Measurements from ENCODE around the gene BCAS1. TPM values are rescaled to one million over a fixed set of nuclear protein-coding genes. Genes with fewer than 3 reads are reported as not detected.

Gene BCAS1
- polyA plus RNA-seq, 1 of the 3 experiments (the other 2 are of a cell fraction) = not detected

DNA sequence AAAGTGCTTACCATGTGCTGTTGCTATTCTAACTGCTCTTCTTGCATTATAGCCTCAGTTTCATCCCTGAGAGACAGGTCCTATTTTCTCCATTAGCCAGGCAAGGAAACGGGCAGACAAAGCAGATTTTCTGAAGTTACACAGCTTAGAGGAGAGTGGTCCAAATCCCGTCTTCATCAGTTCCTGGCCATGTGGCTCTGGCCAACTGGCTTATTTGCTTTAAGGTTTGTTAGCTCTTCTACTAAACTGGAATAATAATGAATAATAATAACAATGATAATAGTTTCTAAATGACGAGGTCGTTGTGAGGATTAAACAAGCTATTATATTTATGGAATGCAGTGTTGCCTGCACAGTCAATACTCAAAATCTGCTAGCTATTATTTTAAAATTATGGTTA is 35.8 kb upstream of the BCAS1 start (continued):
- TF ChIP-seq, protein P1, sequence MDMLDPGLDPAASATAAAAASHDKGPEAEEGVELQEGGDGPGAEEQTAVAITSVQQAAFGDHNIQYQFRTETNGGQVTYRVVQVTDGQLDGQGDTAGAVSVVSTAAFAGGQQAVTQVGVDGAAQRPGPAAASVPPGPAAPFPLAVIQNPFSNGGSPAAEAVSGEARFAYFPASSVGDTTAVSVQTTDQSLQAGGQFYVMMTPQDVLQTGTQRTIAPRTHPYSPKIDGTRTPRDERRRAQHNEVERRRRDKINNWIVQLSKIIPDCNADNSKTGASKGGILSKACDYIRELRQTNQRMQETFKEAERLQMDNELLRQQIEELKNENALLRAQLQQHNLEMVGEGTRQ (IDR thresholded peaks at IDR 0.05; ENCODE audit: borderline replicate concordance, low read depth, low read length) = no peak
- no peak for TF ChIP-seq FOXM1 (IDR thresholded peaks at IDR 0.05; ENCODE audit: low read depth)
- no peak for TF ChIP-seq NFIC (IDR thresholded peaks at IDR 0.05; ENCODE audit: borderline replicate concordance)

DNA sequence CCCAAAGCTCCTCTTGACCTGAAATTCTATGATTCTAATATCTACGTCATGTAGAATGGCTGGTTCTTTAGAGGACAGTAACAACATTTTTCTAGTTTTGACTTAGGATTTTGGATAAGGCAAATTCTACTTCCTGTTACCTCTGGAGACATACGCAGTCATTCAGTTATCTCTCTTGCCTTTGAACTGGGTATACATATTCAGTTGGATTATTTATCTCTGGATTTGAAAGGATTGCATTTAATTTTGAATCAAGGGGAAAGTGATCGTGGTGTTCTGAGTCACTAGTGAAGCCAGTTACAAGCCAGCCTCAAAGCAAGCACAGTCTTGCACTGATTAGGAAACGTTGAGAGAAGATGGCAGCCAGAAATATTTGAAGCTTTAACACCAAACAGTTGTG is 35.3 kb upstream of the BCAS1 start:
- Histone ChIP-seq H3K4me3 (ENCODE audit: low read depth in 2 of 2, low read length in 1 of 2) (no peak overlapping the region), H3K27ac (ENCODE audit: low read depth in 2 of 2, low read length in 1 of 2) (no peak overlapping the region), H3K79me2 (ENCODE audit: insufficient read depth) (no peaks in the 10 kb centered on the region), H3K27me3 (ENCODE audit: insufficient read depth) (no peaks in the 10 kb centered on the region), H3K4me2 (no peak overlapping the region), H3F3A (replicated peaks; ENCODE audit: insufficient read depth) (no peaks in the 10 kb centered on the region), H3K4me1 (ENCODE audit: control insufficient read depth in 1 of 2, insufficient read depth in 2 of 2, low read depth in 1 of 2, low read length in 1 of 2) (no peaks in the 10 kb centered on the region), H4K20me1 (ENCODE audit: insufficient read depth) (no peaks in the 10 kb centered on the region), H3K9me3 (no peaks in the 10 kb centered on the region), H3K36me3 (replicated peaks in 1 of 2; ENCODE audit: control insufficient read depth in 1 of 2, insufficient read depth in 2 of 2, low read length in 1 of 2) (no peaks in the 10 kb centered on the region), H3K9me2 (no peaks in the 10 kb centered on the region), H2AFZ (ENCODE audit: low read depth) (no peak overlapping the region), H3K9ac (no peak overlapping the region)
- POLR2A ChIA-PET = no interaction called here
- DNase-seq = no peak
- CTCF ChIA-PET = interaction anchor here (0.7 to 23.8 kb wide), 5 partner anchors 12 to 544 kb away, joined by 3 to 499 read pairs (median 7); partner anchors contain the start of gene PFDN4
- TF ChIP-seq FOXM1 (IDR thresholded peaks at IDR 0.05; ENCODE audit: low read depth) (no peak), RCOR1 (IDR thresholded peaks at IDR 0.05; ENCODE audit: low read length) (no peak), MEF2A (IDR thresholded peaks at IDR 0.05; ENCODE audit: borderline replicate concordance, low read depth) (no peak), SMC3 (IDR thresholded peaks at IDR 0.05; ENCODE audit: low read depth, low read length) (no peak), GABPA (IDR thresholded peaks at IDR 0.05; ENCODE audit: low read depth) (no peak), NRF1 (IDR thresholded peaks at IDR 0.05; ENCODE audit: low read depth, low read length) (no peak), TCF12 (IDR thresholded peaks at IDR 0.05) (no peak), NFIC (IDR thresholded peaks at IDR 0.05; ENCODE audit: borderline replicate concordance) (no peak), CHD2 (IDR thresholded peaks at IDR 0.05; ENCODE audit: low read length, partially characterized antibody) (no peak)
- WGBS (ENCODE audit: low lambda C conversion rate) = 63% methylated on average over 4 of the region's 4 CpGs

DNA sequence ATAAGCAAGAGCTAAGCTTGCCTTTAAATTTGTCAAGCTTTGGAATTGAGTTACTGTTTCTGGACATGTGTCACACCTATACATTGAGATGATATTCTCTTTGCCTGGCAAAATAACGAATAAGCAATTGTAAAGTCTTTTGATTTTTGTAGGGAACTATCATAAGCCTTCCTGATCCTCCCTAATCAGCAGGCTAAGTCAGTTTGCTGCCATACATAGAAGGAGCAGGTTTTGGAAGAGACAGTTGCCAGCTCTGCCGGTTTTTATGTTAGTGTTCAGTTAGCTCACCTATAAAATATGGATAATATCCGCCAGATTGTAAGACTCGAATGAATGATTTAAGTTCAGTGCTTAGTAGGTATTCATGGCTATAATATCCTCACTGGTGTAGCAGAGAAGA is 34.4 kb upstream of the BCAS1 start:
- DNase-seq = no peak
- ChIA-PET CTCF (interaction anchor here (1.1 to 23.8 kb wide), 6 partner anchors 10 to 545 kb away, joined by 3 to 499 read pairs (median 11); partner anchors contain the start of gene PFDN4), POLR2A (no interaction called here)
- H3K4me1 ChIP-seq (ENCODE audit: control insufficient read depth in 1 of 2, insufficient read depth in 2 of 2, low read depth in 1 of 2, low read length in 1 of 2) = no peaks in the 10 kb centered on the region
- H4K20me1 ChIP-seq (ENCODE audit: insufficient read depth) = no peaks in the 10 kb centered on the region
- no peak overlapping the region for H3K27ac ChIP-seq (ENCODE audit: low read depth in 2 of 2, low read length in 1 of 2)
- H3K36me3 ChIP-seq (replicated peaks in 1 of 2; ENCODE audit: control insufficient read depth in 1 of 2, insufficient read depth in 2 of 2, low read length in 1 of 2) = no peaks in the 10 kb centered on the region
- no peak overlapping the region for H3K9ac ChIP-seq
- no peaks in the 10 kb centered on the region for H3K9me3 ChIP-seq
- H3K4me2 ChIP-seq = no peak overlapping the region
- WGBS (ENCODE audit: low lambda C conversion rate) = 85% methylated on average over 4 of the region's 4 CpGs
- H2AFZ ChIP-seq (ENCODE audit: low read depth) = no peak overlapping the region
- no peaks in the 10 kb centered on the region for H3K9me2 ChIP-seq
- H3K79me2 ChIP-seq (ENCODE audit: insufficient read depth) = no peaks in the 10 kb centered on the region
- no peak overlapping the region for H3K4me3 ChIP-seq (ENCODE audit: low read depth in 2 of 2, low read length in 1 of 2)
- no peaks in the 10 kb centered on the region for H3F3A ChIP-seq (replicated peaks; ENCODE audit: insufficient read depth)
- no peaks in the 10 kb centered on the region for H3K27me3 ChIP-seq (ENCODE audit: insufficient read depth)
- TF ChIP-seq SMC3 (IDR thresholded peaks at IDR 0.05; ENCODE audit: low read depth, low read length) (no peak), ELF1 (IDR thresholded peaks at IDR 0.05) (no peak), FOSL2 (IDR thresholded peaks at IDR 0.05; ENCODE audit: borderline replicate concordance, low read depth) (no peak), POLR2AphosphoS5 (IDR thresholded peaks at IDR 0.05; ENCODE audit: low read depth, low read length) (no peak), CHD2 (IDR thresholded peaks at IDR 0.05; ENCODE audit: low read length, partially characterized antibody) (no peak), TAF1 (IDR thresholded peaks at IDR 0.05; ENCODE audit: borderline replicate concordance, low read depth, low read length) (no peak), RAD21 (IDR thresholded peaks at IDR 0.05; ENCODE audit: low read length) (no peak)
- TF ChIP-seq, protein P2, sequence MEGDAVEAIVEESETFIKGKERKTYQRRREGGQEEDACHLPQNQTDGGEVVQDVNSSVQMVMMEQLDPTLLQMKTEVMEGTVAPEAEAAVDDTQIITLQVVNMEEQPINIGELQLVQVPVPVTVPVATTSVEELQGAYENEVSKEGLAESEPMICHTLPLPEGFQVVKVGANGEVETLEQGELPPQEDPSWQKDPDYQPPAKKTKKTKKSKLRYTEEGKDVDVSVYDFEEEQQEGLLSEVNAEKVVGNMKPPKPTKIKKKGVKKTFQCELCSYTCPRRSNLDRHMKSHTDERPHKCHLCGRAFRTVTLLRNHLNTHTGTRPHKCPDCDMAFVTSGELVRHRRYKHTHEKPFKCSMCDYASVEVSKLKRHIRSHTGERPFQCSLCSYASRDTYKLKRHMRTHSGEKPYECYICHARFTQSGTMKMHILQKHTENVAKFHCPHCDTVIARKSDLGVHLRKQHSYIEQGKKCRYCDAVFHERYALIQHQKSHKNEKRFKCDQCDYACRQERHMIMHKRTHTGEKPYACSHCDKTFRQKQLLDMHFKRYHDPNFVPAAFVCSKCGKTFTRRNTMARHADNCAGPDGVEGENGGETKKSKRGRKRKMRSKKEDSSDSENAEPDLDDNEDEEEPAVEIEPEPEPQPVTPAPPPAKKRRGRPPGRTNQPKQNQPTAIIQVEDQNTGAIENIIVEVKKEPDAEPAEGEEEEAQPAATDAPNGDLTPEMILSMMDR (IDR thresholded peaks at IDR 0.05) = no peak
- TF ChIP-seq, protein P3, sequence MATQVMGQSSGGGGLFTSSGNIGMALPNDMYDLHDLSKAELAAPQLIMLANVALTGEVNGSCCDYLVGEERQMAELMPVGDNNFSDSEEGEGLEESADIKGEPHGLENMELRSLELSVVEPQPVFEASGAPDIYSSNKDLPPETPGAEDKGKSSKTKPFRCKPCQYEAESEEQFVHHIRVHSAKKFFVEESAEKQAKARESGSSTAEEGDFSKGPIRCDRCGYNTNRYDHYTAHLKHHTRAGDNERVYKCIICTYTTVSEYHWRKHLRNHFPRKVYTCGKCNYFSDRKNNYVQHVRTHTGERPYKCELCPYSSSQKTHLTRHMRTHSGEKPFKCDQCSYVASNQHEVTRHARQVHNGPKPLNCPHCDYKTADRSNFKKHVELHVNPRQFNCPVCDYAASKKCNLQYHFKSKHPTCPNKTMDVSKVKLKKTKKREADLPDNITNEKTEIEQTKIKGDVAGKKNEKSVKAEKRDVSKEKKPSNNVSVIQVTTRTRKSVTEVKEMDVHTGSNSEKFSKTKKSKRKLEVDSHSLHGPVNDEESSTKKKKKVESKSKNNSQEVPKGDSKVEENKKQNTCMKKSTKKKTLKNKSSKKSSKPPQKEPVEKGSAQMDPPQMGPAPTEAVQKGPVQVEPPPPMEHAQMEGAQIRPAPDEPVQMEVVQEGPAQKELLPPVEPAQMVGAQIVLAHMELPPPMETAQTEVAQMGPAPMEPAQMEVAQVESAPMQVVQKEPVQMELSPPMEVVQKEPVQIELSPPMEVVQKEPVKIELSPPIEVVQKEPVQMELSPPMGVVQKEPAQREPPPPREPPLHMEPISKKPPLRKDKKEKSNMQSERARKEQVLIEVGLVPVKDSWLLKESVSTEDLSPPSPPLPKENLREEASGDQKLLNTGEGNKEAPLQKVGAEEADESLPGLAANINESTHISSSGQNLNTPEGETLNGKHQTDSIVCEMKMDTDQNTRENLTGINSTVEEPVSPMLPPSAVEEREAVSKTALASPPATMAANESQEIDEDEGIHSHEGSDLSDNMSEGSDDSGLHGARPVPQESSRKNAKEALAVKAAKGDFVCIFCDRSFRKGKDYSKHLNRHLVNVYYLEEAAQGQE (IDR thresholded peaks at IDR 0.05; ENCODE audit: low read depth, low read length) = no peak
- TF ChIP-seq, protein P4, sequence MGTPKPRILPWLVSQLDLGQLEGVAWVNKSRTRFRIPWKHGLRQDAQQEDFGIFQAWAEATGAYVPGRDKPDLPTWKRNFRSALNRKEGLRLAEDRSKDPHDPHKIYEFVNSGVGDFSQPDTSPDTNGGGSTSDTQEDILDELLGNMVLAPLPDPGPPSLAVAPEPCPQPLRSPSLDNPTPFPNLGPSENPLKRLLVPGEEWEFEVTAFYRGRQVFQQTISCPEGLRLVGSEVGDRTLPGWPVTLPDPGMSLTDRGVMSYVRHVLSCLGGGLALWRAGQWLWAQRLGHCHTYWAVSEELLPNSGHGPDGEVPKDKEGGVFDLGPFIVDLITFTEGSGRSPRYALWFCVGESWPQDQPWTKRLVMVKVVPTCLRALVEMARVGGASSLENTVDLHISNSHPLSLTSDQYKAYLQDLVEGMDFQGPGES (IDR thresholded peaks at IDR 0.05; ENCODE audit: low read depth, low read length) = no peak
- TF ChIP-seq, protein P5, sequence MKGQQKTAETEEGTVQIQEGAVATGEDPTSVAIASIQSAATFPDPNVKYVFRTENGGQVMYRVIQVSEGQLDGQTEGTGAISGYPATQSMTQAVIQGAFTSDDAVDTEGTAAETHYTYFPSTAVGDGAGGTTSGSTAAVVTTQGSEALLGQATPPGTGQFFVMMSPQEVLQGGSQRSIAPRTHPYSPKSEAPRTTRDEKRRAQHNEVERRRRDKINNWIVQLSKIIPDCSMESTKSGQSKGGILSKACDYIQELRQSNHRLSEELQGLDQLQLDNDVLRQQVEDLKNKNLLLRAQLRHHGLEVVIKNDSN (IDR thresholded peaks at IDR 0.05; ENCODE audit: borderline replicate concordance, low read depth) = no peak

Measured in SK-N-SH (cell line).